ENCODE measurements around the gene EPAS1. TPM values are rescaled to one million over a fixed set of nuclear protein-coding genes. Genes with fewer than 3 reads are reported as not detected.
A peak's percentile ranks its signal among the peaks of the same experiment; 100 is the strongest.

EPAS1 gene
- total RNA-seq, 4 donors from 2014 or later = 102 to 260 (median 167) TPM

GRCh38 chr2:46299365-46300263 is 2.4 kb downstream of the EPAS1 start:
- Histone ChIP-seq H3K4me1 (peaks cover 0 to 55% (median 38%) of the 10 kb centered on the region in 4 donors), H3K27me3 (no peaks in the 10 kb centered on the region), H3K4me3 (peak overlapping the region; percentile 51 to 86 (median 71)), H3K9me3 (no peaks in the 10 kb centered on the region), H3K27ac (peak overlapping the region; percentile 88 to 92 (median 90)), H3K36me3 (no peaks in the 10 kb centered on the region)
- DNase-seq = peak; percentile 77
- TF ChIP-seq POLR2AphosphoS5 (IDR thresholded peaks at IDR 0.05) (peak in 2 of 3 donors; percentile 37 to 62), CTCF (IDR thresholded peaks at IDR 0.05) (no peak)
- intact Hi-C loops (cut with DNase I; ENCODE audit: low total_unique reads) (loop anchor here (10.0 kb wide), 1 partner anchor 55 kb away; no protein-coding TSS in a partner anchor), in situ Hi-C loops (cut with MboI; ENCODE audit: low pct_ligation_motif_present in 1 of 4, low pct_unique_long_range_greater_than_20kb in 1 of 4, low sequenced_read_pairs in 3 of 4) (loop anchor here in 1 of 4 donors (25.0 kb wide), 1 partner anchor 237 kb away; no protein-coding TSS in a partner anchor)
- WGBS, 2 donors (ENCODE audit: low coverage in 1 of 2) = 27 to 38% methylated on average over 6 to 39 of the region's 40 CpGs

GRCh38 chr2:46300406-46300832 is 3.2 kb downstream of the EPAS1 start:
- 67 to 73% methylated on average over 5 to 6 of the region's 6 CpGs for WGBS, 2 donors (ENCODE audit: low coverage in 1 of 2)
- H3K27ac ChIP-seq = peak overlapping the region; percentile 88 to 92 (median 90)
- no peak for DNase-seq
- in situ Hi-C loops (cut with MboI; ENCODE audit: low pct_ligation_motif_present in 1 of 4, low pct_unique_long_range_greater_than_20kb in 1 of 4, low sequenced_read_pairs in 3 of 4) (no loop called here), intact Hi-C loops (cut with DNase I; ENCODE audit: low total_unique reads) (loop anchor here (10.0 kb wide), 1 partner anchor 54 kb away; no protein-coding TSS in a partner anchor)
- H3K9me3 ChIP-seq = no peaks in the 10 kb centered on the region
- H3K4me1 ChIP-seq = peaks cover 0 to 62% (median 39%) of the 10 kb centered on the region in 4 donors
- peak overlapping the region in 3 of 4 donors; percentile 51 to 86 (median 79) for H3K4me3 ChIP-seq
- H3K36me3 ChIP-seq = no peaks in the 10 kb centered on the region
- no peaks in the 10 kb centered on the region for H3K27me3 ChIP-seq
- no peak for TF ChIP-seq POLR2AphosphoS5 (IDR thresholded peaks at IDR 0.05)
- peak in 1 of 5 experiments; percentile 25 for TF ChIP-seq CTCF (IDR thresholded peaks at IDR 0.05)

GRCh38 chr2:46302005-46302695 is 4.9 kb downstream of the EPAS1 start:
- H3K27ac ChIP-seq = no peak overlapping the region
- peaks cover 10 to 72% (median 45%) of the 10 kb centered on the region in 4 donors for H3K4me1 ChIP-seq
- H3K9me3 ChIP-seq = no peaks in the 10 kb centered on the region
- intact Hi-C loops (cut with DNase I; ENCODE audit: low total_unique reads) (loop anchor here (10.0 kb wide), 1 partner anchor 53 kb away; no protein-coding TSS in a partner anchor), in situ Hi-C loops (cut with MboI; ENCODE audit: low pct_ligation_motif_present in 1 of 4, low pct_unique_long_range_greater_than_20kb in 1 of 4, low sequenced_read_pairs in 3 of 4) (no loop called here)
- no peaks in the 10 kb centered on the region for H3K36me3 ChIP-seq
- no peaks in the 10 kb centered on the region for H3K27me3 ChIP-seq
- WGBS, 2 donors (ENCODE audit: low coverage in 1 of 2) = 58 to 63% methylated on average over 4 of the region's 4 CpGs
- TF ChIP-seq POLR2A (IDR thresholded peaks at IDR 0.05) (no peak), CTCF (IDR thresholded peaks at IDR 0.05) (no peak), POLR2AphosphoS5 (IDR thresholded peaks at IDR 0.05) (no peak), EP300 (IDR thresholded peaks at IDR 0.05; ENCODE audit: low read depth) (no peak)
- H3K4me3 ChIP-seq = no peak overlapping the region
- no peak for DNase-seq

GRCh38 chr2:46303233-46303632 is 6.0 kb downstream of the EPAS1 start:
- in situ Hi-C loops (cut with MboI; ENCODE audit: low pct_ligation_motif_present in 1 of 4, low pct_unique_long_range_greater_than_20kb in 1 of 4, low sequenced_read_pairs in 3 of 4) (no loop called here), intact Hi-C loops (cut with DNase I; ENCODE audit: low total_unique reads) (loop anchor here (10.0 kb wide), 1 partner anchor 52 kb away; no protein-coding TSS in a partner anchor)
- Histone ChIP-seq H3K4me1 (peaks cover 19 to 81% (median 54%) of the 10 kb centered on the region in 4 donors), H3K27me3 (no peaks in the 10 kb centered on the region), H3K27ac (peak overlapping the region; percentile 0 to 17 (median 10)), H3K4me3 (no peak overlapping the region), H3K9me3 (no peaks in the 10 kb centered on the region), H3K36me3 (no peaks in the 10 kb centered on the region)
- TF ChIP-seq CTCF (IDR thresholded peaks at IDR 0.05) (no peak), EP300 (IDR thresholded peaks at IDR 0.05; ENCODE audit: low read depth) (no peak), POLR2A (IDR thresholded peaks at IDR 0.05) (no peak), POLR2AphosphoS5 (IDR thresholded peaks at IDR 0.05) (no peak)
- 77 to 83% methylated on average over 3 of the region's 3 CpGs for WGBS, 2 donors (ENCODE audit: low coverage in 1 of 2)
- no peak for DNase-seq

Data from transverse colon (tissue), 4 donors.